GM21825 (cell line): Measurements from ENCODE around the gene TBL2.
"Not testable (repeated sequence)": the region's sequence is repeated elsewhere in the genome, so short reads cannot be mapped to it uniquely, and the experiment has no call there.

Source experiments
- ATAC-seq: cut with Tn5 transposase; IDR thresholded peaks from one replicate; pipeline ENCODE4 v1.9.1; 2021; ENCODE audit warnings: mild to moderate bottlenecking, moderate library complexity; ENCODE audit not compliant: unreplicated experiment

Gene TBL2

DNA sequence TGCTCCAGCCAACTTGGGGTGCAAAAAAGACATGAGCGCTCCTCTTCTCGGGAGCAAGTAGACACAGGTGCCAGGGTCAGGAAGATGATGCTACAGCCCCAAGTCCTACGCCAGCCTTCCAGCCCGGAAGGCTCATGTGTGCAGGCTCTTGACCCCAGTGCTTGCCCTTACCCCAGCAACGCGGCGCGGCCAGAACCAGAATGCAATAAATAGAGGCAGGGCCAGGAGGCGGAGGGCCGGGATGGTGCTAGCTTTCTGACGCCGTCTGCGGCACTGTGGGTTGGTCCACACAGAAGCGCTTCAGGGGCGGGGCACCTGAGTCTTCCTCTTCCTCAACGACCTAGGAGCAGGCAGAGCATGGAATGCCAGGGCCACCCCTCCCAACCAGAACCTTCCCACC is 41.3 kb downstream of the TBL2 start:
- no peak for ATAC-seq

DNA sequence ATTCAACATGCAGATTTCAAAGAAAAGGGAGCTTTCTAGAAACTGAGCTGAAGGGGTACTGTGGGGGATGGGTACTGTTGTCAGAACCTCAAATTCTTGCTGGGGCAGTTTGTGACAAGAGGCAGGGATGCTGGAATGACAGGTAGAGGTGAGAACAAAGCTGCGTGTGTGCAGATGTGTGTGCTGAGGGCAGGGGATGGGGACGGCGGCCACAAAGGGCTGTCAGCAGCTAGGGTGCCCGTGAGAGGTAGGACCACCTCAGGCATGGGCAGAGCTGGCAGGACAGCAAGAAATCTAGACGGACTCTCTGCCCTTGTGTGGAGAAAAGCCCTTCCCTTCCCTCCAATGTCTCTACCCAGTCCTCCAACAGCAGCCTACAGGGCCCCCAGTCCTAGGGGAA is 41.9 kb downstream of the TBL2 start:
- ATAC-seq, result no peak

DNA sequence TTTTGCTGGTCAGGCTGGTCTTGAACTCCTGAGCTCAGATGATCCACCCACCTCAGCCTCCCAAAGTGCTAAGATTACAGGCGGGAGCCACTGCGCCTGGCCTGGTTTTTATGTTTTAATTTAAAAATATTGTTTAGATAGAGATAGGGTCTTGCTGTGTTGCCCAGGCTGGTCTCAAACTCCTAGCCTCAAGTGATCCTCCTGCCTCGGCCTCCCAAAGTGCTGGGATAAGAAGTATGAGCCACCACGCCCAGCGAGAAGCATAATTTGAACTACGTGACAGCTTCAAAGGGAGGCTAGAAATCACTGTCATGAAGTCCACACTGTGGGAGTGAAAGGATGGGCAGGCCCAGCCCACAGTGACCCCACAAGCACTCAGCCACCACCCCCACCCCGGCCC is 42.5 kb downstream of the TBL2 start:
- not testable (repeated sequence) for ATAC-seq

DNA sequence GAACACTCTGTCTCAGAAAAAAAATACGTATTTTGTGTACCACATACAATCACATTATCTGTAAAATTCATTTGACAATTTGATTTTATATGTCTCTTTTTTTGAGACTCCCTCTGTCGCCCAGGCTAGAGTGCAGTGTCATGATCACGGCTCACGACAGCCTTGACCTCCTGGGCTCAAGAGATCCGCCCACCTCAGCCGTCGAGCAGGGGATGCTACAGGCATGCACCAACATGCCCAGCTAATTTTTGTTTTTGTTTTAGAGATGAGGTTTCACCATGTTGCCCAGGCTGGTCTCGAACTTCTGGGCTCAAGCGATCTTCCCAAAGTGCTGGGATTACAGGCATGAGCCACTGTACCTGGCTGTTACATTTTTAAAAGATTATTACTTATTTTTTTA is 44.6 kb downstream of the TBL2 start:
- ATAC-seq, result no peak

DNA sequence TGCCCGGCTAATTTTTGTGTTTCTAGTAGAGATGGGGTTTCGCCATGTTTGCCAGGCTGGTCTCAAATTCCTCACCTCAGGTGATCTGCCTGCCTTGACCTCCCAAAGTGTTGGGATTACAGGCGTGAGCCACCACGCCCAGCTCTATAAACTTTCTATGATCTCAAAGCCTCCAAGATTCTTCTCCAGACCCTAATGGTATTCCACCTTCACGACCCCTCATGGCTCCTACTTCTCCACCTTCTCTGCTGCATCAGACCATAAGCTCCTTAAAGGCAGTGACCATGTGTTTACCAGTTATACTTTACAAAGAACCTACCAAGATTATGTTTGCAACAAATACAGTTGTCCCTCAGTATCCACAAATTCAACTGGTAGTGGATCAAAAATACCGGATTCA is 46.2 kb downstream of the TBL2 start:
- no peak for ATAC-seq

DNA sequence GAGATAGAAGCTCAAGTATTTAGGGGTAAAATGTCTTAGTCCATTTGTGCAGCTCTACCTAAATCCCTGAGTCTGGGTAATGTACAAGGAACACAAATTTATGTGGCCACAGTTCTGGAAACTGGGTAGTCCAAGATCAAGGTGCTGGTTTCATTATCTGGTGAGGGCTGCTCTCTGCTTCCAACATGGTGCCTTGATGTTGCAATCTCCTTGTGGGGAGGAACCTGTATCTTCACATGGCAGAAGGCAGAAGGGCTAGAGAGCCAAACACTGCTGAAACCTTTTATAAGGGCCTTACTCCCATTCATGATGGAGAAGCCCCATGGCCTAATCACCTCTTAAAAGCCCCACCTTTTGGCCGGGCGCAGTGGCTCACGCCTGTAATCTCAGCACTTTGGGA is 47.6 kb downstream of the TBL2 start:
- no peak for ATAC-seq

DNA sequence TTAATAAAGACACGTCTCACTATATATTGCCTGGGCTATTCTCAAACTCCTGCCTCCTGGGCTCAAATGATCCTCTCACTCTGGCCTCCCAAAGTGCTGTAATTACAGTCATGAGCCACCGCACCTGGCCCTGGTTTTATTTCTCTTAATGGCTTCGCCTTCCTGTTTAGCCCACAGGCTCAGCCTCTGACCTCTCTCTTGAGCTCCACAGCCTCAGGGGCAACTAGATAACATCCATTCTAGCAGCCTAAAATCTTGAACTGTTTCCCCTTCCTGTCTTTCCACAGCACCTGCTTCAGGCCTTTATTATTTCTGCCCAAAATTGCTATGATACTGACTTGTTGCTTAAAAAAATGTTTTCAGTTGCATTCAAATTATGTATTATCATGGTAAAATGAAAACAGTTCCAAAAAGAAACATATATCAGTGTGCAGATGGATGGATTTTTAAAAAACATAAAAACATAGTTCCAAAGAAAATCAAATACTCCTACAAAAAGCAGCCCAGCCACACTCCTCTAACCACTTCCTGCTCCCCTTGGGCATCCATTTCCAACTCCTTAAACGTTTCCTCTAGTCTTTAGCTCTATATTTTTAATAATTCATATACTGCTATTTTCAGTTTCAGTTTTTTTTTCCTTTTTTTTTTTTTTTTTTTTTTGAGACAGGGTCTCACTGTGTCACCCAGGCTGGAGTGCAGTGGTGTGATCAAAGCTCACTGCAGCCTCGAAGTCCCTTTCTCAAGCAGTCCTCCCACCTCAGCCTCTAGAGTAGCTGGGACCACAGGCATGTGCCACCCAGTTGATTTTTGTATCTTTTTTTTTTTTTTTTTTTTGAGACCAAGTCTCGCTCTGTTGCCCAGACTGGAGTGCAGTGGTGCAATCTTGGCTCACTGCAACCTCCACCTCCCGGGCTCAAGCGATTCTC is 51.2 kb downstream of the TBL2 start:
- ATAC-seq, result no peak

DNA sequence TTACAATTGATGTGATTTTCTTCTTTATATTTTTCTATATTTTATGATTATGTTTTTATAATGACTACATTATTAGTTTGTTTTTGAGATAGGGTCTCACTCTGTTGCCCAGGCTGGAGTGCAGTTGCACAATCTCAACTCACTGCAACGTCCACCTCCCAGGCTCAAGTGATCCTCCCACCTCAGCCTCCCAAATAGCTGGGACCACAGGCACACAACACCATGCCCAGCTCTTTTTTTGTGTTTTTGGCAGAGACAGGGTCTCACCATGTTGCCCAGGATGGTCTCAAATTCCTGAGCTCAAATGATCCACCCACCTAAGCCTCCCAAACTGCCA is 52.3 kb downstream of the TBL2 start:
- not testable (repeated sequence) for ATAC-seq

DNA sequence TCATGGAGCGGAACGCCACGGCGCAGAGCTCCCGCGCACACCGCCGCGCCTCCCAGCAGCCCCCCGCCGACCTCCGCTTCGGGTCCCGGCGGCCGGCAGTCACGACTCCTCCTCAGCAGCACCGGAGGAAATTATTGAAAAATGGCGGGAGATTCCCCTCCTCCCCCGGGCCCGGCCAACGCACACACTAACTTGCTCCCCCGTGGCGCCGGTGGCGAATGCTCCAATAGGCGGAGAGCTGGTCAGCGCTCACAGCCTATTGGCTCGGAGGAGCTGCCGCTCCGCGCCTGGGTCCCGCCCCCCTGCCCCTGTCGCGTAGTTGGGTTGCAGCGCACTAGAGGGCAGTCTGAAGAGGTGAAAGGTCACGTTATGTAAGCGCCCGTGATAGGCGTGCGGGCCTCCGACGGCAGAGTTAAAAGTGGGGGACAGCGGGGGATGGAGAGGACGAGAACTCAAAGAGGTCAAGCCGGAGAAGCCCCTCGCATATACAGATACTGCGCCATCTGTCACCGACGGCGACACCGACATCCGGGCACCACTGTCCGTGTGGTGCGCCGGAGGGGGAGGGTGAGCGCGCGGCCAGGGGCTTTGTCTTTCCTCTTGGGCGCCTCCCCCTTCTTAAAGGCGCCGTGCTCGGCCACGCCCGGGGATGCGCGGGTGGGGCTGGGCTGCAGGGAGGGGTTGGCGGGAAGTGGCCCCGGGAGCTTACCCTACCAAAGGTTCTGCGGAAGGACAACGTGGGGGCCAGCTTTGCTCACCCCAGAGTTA is 56.1 kb downstream of the TBL2 start, which contains the start of gene BAZ1B:
Gene BAZ1B, minus strand, starts transcription at position 189 of the 768 bp plus-strand sequence. CDS start 360 bp downstream, outside the sequence.
- ATAC-seq, result peak; percentile 72

DNA sequence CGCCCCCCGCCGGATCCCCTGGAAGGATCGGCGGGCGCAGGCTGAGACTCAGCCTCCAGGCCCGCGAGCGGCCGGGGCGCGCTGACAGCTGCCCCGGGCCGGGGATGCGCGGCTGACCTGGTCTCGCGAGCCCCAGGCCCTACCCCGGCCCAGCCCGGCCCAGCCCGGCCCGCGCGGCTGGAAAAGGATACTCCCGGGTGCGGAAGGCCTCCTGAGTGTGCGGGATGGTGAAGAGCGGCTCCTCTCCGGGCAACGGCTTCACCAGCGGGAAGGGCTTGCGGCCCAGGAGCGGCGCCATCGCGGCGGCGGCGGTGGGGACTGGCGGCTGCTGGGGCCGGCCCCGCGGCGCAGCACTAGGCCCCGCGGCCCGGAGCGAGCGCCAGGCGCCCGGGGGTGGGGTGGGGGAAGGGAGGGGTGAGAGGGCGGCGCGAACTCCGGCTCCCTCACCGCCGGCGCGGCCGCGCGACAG is 56.7 kb downstream of the TBL2 start:
- ATAC-seq, result peak; percentile 37

DNA sequence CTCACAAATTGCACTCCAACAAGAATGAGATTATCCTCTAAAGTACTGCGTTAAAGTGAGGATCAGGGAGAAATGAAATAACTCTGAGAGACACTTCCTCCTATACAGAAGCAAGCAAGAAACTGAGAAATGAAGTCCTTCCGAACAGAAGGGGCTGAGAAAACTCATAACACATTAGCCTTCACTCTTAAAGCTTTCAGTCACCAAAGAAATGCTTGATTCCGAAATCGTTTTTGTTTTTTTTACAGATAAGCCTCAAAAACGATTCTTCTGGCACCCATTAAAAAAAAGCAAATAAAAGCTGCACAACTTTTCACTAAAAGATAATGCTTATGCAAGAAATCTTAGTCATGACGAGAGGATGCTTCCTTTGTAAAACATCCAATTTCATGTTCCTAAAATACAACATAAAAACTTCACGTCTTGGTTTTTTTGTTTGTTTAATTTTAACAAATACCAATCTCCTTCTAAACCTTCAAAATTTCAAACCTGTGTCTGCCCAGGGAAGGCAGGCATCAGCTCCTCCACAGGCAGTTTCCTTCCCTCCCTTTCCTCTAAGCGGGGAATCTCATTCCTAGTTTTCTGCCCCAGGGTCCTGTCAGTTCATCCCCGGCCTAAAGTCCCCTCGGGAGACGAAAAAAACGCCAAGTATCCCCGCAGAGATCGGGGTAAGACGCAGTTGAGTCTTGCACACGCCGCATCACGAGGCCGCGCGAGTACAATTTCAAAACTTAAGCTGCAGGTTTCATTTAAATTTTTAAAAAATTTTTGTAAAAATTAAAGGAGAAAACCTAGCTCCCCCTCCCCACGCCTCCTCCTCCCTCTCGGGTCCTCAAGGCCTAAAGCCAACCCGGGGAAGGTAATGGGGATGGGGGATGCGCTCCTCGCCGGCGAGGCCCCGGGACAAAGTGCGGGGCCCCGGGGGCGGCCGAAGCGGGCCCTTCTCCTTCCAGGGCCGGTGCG is 57.4 kb downstream of the TBL2 start:
- no peak for ATAC-seq

DNA sequence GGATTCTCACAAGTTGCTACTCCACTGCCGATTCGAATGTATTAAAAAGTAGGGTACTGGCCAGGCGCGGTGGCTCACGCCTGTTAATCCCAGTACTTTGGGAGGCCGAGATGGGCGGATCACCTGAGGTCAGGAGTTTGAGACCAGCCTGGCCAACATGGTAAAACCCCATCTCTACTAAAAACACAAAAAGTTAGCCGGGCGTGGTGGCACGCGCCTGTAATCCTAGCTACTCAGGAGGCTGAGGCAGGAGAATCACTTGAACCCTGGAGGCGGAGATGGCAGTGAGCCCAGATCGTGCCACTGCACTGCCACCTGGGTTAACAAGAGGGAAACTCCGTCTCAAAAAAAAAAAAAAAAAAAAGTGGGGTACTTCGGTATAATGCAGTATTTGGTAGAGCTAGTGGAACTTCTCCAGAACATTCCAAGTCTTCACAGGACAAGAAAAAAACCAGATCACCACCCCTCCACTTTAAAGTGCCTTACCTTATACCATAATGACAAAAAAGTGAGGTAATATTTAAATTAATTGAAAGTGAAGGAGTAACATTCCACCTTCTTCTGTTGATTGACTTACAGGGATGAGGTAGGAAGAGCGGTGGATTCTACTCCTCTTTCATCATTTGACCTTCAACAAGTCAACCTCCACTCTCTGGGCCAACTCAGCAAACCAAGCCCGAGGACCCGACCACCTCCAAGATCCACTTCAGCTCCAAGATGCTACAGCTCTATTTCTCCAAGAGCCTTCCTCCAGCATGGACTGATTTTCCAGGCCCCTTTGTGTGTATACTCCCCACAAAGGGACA is 58.3 kb downstream of the TBL2 start:
- no peak for ATAC-seq

DNA sequence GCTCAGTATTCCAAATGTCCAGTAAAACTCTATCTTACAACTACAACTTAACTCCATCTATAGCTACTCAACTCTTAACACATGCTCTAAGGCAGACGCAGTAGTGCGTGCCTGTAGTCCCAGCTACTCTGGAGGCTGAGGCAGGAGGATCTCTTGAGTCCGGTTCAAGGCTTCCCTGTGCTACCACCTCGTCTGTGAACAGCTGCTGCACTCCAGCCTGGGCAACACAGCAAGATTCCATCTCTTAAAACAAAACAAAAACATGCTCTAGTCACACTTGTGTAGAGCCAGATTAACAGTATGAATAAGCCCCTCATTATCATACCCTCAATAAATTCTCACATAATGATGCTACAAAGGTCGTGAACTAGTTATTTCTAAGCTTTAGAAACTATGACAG is 59.9 kb downstream of the TBL2 start:
- ATAC-seq, result no peak
